Amniotic stem cell (primary cell): ENCODE data around the gene CTDSPL.

Experiments used
- DNase-seq: peaks from one replicate; lab custom pipeline; 2025; lab: John Stamatoyannopoulos, UW

The CTDSPL gene

GRCh38 chr3:37988931-37989525 is 127.3 kb downstream of the CTDSPL start:
- DNase-seq: no peak

- DNase-seq: no peak
Measured at GRCh38 chr3:37989821-37990480, 128.3 kb downstream of the CTDSPL start.

- no peak for DNase-seq
Measured at GRCh38 chr3:37990527-37990926, 128.8 kb downstream of the CTDSPL start, which contains the start of gene VILL. VILL (plus strand) TSS chr3:37990786; CDS start chr3:37993673, 2,887 bp downstream.

DNA sequence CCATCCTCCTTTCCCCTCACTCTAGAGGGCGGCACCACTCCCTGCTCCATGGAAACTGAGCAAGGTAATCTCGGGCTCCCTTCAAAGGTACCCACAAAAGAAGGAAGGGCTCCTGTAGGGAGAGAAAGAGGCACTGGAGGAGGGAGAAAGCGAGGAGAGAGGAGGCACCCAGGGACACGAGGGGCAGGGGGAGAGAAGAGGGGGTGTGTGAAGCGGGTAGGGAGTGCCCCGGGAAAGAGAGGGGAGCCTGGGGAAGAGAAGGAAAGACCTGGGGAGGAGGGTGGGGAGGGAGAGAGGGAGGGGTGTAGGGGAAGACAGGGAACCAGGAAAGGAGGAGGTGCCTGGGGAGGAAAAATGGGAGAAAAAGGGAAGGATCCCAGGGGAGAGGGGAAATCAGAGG is 129.4 kb downstream of the CTDSPL start:
- no peak for DNase-seq

DNA sequence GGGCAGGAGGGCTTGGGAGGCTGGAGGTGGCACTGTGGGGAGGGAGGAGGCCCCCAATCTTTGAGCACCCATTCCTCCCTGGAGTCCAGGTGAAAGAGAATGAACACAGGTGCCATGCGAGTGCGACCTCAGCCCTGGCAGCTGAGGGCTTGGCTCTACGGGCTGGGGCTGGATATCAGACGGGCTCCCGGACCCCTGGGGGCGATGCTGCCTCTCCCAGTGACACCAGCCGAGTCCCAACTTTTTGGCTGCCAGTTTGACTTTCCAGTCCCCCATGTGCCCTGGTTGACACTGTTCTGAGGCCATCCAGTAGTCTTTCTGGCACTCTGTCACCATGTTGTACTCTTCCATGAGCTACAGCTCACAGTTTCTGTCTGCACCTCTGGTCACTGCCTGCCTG is 130.1 kb downstream of the CTDSPL start:
- DNase-seq: no peak

GRCh38 chr3:37992271-37993066 is 130.8 kb downstream of the CTDSPL start:
- DNase-seq: no peak

DNA sequence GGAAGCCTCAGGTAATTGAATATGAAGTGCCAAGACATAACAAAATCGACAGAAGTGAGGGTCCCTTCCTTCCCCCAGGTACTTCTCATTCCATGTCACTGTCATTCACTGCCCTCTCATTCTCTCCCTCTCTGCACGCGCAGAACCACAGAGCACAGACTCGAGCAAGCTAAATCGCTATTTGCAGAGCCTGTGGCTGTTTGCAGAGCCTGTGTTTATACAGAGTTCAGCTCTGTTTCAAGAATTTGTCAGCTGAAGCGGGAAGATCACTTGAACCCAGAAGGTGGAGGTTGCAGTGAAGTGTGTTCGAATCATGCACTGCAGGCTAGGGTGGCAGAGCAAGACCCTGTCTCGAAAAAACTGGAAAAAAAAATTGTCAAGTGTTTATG is 131.4 kb downstream of the CTDSPL start:
- no peak for DNase-seq

- DNase-seq: no peak
Measured at GRCh38 chr3:37993460-37993819, 131.8 kb downstream of the CTDSPL start.

DNA sequence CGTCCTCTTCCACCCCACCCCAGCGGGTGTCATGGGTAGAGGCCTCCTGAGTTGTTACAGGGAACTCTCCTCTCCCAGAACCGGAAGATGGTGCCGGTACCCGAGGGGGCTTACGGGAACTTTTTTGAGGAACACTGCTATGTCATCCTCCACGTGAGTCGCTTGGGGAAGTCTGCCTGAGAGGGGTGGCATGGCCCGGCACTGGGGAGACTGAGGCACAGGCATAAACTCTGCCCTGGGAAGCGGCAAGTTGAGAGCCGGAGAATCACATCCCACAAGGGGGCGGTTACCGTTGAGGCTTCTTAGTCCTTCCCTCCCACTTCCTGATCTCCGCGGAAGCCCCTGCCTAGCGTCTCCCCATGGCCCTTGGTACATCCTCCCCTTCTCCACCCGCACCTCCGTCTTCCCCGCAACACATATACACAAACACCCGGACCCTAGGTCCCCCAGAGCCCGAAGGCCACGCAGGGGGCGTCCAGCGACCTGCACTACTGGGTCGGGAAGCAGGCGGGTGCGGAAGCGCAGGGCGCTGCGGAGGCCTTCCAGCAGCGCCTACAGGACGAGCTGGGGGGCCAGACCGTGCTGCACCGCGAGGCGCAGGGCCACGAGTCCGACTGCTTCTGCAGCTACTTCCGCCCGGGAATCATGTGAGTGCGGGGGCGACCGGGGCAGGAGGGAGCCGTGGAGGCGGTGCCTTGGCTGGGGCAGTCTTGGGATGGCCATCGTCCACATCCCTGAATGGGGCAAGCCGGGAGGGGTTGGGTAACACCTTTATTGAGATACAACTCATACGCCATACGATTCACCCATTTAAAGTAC is 132.3 kb downstream of the CTDSPL start:
- no peak for DNase-seq

DNA sequence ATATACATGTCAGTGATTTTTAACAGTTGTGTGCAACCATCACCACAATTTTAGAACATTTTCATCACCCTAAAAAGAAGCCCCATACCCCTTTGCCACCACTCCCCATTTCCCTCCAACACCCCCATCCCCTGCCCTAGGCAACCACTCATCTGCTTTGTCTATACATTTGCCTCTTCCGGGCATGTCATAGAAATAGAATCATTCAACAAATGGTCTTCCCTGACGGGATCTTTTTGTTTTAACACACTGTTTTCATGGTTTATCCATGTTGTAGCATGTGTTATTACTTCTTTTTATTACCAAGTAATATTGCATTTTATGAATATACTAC is 132.9 kb downstream of the CTDSPL start:
- no peak for DNase-seq

- DNase-seq: no peak
Measured at GRCh38 chr3:37995652-37996641, 134.3 kb downstream of the CTDSPL start.

GRCh38 chr3:37996785-37997301 is 135.2 kb downstream of the CTDSPL start:
- peak; percentile 33 for DNase-seq

- DNase-seq: no peak
Measured at GRCh38 chr3:37997342-37997741, 135.7 kb downstream of the CTDSPL start.

- no peak for DNase-seq
Measured at GRCh38 chr3:37997791-37998370, 136.2 kb downstream of the CTDSPL start.

DNA sequence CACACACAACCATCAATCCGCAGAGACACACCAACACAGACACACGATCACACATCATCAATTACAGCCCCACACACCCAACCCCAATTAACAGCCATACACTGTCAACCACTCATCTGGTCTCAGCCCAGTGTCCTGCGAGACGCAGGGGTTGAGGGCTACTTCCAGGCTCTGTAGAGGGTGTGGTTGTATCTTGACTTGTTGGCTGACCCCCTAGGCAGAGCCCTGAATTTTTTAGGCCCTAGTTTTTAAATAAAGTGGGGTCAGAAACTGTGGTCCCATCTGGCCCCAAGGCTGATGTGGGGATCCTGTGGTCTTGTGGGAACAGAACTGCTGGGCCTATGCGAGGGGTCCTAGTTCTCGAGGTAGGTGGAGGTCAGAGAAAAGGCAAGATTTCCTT is 138.2 kb downstream of the CTDSPL start:
- no peak for DNase-seq

- DNase-seq: no peak
Measured at GRCh38 chr3:38000242-38000916, 138.7 kb downstream of the CTDSPL start.

- DNase-seq: no peak
Measured at GRCh38 chr3:38000965-38001455, 139.3 kb downstream of the CTDSPL start.

DNA sequence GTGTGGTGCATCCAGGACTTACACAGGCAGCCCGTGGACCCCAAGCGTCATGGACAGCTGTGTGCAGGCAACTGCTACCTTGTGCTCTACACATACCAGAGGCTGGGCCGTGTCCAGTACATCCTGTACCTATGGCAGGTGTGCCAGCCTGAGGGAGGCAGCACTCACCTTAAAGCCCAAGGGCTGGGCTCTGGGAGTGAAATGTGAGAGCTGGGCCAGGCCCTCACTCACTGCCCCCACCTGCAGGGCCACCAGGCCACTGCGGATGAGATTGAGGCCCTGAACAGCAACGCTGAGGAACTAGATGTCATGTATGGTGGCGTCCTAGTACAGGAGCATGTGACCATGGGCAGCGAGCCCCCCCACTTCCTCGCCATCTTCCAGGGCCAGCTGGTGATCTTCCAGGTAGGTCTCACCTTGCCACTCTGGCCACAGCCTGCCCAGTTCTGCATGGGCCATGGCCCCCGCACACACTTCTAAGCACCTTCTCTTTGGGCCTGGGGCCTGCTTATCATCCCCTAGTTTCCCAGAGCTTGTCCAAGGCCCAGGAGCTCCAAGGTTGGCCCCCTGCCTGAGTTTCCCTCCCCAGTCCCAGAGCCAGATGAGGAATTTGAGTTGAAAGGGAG is 139.9 kb downstream of the CTDSPL start:
- DNase-seq: no peak

GRCh38 chr3:38002291-38002876 is 140.7 kb downstream of the CTDSPL start:
- no peak for DNase-seq
